NCI-H1048 (cell line): ENCODE data around the gene ASRGL1.

ENCODE experiments used
- DNase-seq: peaks from one replicate; lab custom pipeline; 2025; lab: John Stamatoyannopoulos, UW

The ASRGL1 gene

DNA sequence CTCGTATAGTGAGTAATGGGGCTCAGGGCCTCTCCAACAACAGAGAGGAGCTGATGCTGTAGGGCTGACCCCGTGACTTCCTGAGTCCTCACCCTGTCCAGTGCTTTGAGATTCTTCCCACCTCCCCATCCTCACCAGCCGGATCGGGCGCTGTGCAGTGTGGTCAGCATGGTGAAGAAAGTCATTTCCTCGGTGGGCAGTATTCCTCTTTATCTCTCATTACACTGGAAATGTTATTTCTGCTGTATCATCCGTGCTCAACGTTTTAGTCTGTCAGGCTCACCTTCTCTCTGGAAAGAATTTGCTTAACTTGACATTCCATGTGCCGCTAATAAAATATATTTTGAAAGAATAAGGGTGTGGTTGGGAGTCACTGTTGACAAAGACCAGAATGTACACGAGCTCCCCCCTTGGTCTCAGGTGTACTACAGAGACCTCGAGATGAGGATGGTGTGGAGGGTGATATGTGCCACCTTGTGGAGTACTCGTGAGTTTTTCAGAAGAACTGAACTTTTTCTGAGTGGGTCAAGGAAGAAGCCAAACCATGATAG is 55.9 kb downstream of the ASRGL1 start:
- DNase-seq: no peak

- no peak for DNase-seq
Observed at GRCh38 chr11:62393735-62394134, 56.5 kb downstream of the ASRGL1 start.

DNA sequence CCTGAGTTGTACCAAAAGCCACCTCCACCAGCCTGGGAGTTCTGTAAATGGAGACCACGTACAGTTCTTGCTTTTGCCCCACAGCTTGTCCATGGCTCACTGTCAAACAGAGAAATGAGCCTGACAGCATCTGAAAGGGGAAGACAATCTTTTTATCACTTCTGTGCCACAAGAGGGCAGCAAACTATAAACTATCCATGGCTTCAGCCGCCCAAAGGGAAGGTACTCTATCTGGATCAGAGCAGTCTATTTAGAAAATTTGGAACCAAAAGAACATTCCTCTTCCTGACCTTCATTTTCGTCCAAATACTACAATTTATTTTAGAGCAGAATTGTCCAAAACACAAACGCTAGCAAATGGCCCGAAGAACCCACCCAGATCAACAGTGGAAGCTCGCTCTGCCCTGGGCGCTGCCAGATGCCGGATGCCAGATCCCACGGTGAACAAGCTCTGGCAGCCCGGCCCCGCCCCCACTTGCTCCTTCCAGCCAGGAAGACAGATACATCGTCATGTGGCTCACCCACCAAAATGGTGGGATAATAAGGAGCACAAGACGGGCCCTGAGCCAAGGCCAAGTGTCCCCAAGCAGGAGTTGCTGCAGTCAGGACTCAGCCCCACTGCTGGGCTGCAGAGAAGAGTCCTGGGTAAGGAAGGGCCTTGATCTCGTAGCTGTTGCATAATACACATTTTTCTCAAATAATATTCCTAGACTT is 57.7 kb downstream of the ASRGL1 start:
- DNase-seq: no peak

GRCh38 chr11:62395885-62396551 is 58.8 kb downstream of the ASRGL1 start:
- no peak for DNase-seq

- DNase-seq: no peak
Observed at GRCh38 chr11:62398011-62398994, 61.1 kb downstream of the ASRGL1 start.

DNA sequence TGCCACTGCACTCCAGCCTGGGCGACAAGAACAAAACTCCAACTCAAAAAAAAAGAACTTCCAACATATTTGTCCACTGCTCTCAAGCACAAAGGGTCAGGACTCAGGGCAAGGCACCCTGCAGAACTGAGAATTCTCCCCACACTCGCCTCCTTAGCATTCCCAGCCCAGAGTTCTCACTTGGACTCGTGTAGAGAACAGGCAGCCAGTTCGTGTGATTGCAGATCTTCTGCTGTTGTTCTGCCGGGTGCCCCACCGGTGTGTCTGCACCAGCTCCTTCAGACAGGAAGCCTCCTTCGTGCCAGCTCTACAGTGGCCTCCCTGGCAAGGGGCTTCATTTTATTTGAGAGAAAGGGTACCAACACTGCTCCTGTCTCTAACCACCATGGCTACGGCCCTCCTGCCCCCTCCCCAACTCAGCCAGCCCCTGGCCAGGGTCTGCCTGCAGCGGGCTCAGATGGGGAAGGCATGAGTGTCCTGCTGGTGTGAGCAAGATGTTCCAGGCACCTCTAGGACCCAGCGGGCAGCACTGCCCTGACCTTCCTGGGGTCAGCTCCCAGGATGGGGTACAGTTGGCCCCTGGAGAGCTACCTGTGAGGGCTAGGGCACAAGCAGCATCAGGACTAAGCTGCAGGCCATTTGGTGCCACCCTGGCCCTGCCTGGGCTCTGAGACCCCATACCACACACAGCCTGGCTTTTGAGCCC is 62.1 kb downstream of the ASRGL1 start:
- DNase-seq: no peak

DNA sequence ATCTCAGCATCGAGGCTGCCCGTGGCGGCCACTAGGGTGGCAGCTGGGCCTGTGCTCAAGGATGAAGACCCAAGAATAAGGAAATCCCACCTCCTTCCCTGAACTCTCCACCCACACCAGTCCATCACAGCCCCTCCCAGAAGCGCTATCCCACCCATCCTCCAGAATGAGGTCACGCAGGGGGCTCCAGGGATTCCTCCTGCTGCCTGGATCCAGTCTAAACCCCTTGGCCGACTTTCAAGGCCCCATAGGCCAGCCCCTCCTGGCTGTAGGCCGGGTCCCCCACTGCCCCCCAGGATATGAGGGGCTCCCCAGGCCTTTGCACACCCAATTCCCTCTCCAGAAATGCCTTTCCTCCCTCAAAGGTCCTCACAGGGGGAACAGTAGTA is 62.6 kb downstream of the ASRGL1 start:
- no peak for DNase-seq

GRCh38 chr11:62400281-62400680 is 63.0 kb downstream of the ASRGL1 start:
- no peak for DNase-seq

DNA sequence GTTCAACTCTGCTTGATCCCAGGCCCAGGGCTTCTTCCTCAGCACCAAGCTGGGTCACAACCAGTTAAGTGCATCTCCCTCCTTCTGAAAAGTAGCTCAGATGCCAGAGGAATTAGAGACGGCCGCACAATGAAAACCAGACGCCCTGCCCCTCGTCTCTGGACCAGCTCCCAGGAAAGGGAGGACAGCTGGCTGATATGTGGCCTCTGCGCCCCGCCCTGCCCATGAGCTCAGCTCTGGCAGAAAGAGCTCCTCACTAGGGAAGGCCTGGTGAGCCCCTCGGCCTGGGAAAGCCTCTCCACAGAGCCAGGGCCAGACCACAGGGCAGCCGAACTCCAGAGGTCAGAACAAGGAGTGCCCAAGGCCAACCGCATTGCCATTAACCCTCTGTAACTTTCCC is 63.5 kb downstream of the ASRGL1 start:
- no peak for DNase-seq

GRCh38 chr11:62401356-62401755 is 64.1 kb downstream of the ASRGL1 start:
- DNase-seq: no peak

- DNase-seq: no peak
Observed at GRCh38 chr11:62401811-62402210, 64.6 kb downstream of the ASRGL1 start.

GRCh38 chr11:62402226-62402959 is 65.1 kb downstream of the ASRGL1 start:
- no peak for DNase-seq

DNA sequence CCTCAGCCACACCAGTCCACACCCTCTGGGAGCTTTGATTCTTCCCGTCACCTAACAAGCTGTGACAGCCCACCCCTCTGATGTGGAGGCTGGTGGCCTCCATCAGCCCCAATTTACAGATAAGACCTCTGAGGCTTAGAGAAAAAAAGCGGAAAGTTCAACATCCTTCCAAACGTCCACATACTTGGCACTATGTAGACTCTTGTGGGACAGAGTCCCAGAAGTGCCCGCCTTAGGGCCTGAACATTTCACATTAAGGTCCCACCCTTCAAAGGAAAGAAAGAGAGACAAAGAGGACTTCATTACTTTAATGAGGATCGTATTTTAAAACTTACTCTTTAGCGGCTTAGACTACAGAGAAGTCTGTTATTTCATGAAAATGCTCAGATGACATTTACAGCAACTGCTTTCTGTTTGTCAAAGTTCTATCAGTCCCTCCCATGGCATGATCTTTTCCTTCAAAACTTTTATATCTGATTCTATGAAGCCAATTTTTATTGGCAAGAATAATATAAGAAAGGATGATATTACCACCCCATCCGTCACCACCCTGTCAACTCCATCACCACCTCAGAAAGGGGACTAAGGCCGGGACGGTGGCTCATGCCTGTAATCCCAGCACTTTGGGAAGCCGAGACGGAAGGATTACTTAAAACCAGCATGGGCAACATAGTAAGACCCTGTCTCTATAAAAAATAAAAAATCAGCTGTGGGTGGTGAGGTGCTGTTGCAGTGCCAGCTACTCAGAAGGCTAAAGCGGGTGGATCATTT is 65.9 kb downstream of the ASRGL1 start:
- DNase-seq: no peak

DNA sequence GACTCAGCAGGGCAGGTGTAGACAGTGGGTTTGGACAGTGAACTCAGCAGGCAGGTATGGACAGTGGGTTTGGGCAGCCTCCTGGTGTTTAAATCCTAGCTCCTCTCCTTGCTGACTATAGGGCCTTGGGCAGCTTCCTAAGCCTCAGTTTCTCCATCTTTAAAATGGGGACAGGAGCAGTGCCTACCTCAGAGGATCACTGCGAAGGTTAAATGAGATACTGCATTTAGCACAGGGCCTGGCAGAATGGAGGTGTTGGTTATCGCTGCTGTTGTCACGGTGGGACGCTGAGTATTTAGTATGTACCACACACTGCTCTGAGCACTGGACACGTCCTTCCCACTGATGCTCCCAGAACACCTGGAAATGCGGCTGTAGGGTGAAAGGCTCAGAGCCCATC is 67.2 kb downstream of the ASRGL1 start:
- DNase-seq: no peak

- no peak for DNase-seq
Observed at GRCh38 chr11:62404901-62405300, 67.7 kb downstream of the ASRGL1 start.

GRCh38 chr11:62406034-62406433 is 68.8 kb downstream of the ASRGL1 start:
- DNase-seq: no peak

- DNase-seq: no peak
Observed at GRCh38 chr11:62409831-62410230, 72.6 kb downstream of the ASRGL1 start.

- no peak for DNase-seq
Observed at GRCh38 chr11:62410972-62411371, 73.7 kb downstream of the ASRGL1 start.

- no peak for DNase-seq
Observed at GRCh38 chr11:62411524-62411923, 74.3 kb downstream of the ASRGL1 start.

GRCh38 chr11:62413060-62413696 is 75.9 kb downstream of the ASRGL1 start:
- DNase-seq: no peak
